ENCODE measurements around the gene MRPS27. TPM values are rescaled to one million over a fixed set of nuclear protein-coding genes. Genes with fewer than 3 reads are reported as not detected.

The MRPS27 gene
- total RNA-seq, 4 donors from 2014 or later, result 45.9 to 214 (median 68.6) TPM

- no peaks in the 10 kb centered on the region for H3K4me1 ChIP-seq
- intact Hi-C loops (cut with DNase I; ENCODE audit: low total_unique reads), result no loop called here
These were observed 64.8 kb downstream of the MRPS27 start for GRCh38 chr5:72255237-72255636.

DNA sequence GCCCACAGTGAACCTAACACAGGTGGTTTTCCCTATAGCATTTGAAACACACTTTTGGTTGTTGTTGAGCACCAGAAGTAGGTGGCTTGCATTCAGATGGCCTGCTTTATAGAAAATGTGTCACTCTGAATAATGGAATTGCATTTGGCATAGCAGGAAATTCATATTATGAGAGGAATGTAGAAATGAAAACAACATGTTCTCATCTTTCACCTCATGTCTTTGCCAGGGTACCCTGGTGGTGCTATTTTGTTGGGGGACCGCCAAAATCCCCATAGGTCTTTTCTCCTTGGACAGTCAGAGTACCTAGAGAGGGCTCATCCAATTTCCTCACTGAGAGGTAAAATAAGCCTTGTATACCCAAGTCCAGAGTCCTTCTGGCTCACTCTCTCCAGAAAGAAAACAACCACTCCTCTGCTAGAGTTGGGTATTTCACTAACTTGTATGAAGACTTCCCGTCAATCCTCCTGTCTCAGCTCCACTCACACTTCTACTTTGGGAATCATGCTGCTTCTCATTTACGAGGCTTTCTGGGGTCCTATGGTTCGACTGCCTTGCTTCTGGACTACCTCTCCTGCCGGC lies 67.4 kb downstream of the MRPS27 start:
- no peaks in the 10 kb centered on the region for H3K4me1 ChIP-seq
- H3K27me3 ChIP-seq, result no peaks in the 10 kb centered on the region
- H3K4me3 ChIP-seq, result no peak overlapping the region
- no peak overlapping the region for H3K27ac ChIP-seq
- intact Hi-C loops (cut with DNase I; ENCODE audit: low total_unique reads), result no loop called here
- no peak for TF ChIP-seq POLR2A (IDR thresholded peaks at IDR 0.05)
- TF ChIP-seq, protein P1, sequence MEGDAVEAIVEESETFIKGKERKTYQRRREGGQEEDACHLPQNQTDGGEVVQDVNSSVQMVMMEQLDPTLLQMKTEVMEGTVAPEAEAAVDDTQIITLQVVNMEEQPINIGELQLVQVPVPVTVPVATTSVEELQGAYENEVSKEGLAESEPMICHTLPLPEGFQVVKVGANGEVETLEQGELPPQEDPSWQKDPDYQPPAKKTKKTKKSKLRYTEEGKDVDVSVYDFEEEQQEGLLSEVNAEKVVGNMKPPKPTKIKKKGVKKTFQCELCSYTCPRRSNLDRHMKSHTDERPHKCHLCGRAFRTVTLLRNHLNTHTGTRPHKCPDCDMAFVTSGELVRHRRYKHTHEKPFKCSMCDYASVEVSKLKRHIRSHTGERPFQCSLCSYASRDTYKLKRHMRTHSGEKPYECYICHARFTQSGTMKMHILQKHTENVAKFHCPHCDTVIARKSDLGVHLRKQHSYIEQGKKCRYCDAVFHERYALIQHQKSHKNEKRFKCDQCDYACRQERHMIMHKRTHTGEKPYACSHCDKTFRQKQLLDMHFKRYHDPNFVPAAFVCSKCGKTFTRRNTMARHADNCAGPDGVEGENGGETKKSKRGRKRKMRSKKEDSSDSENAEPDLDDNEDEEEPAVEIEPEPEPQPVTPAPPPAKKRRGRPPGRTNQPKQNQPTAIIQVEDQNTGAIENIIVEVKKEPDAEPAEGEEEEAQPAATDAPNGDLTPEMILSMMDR (IDR thresholded peaks at IDR 0.05), result no peak
- no peak for DNase-seq
- no peaks in the 10 kb centered on the region for H3K36me3 ChIP-seq
- no peaks in the 10 kb centered on the region for H3K9me3 ChIP-seq

More at GRCh38 chr5:72255237-72255636, 64.8 kb downstream of the MRPS27 start:
- TF ChIP-seq, protein P1 (IDR thresholded peaks at IDR 0.05), result no peak
- no peak for TF ChIP-seq POLR2A (IDR thresholded peaks at IDR 0.05)
- H3K27me3 ChIP-seq, result no peaks in the 10 kb centered on the region
- DNase-seq, result no peak
- H3K4me3 ChIP-seq, result no peak overlapping the region
- no peak overlapping the region for H3K27ac ChIP-seq
- H3K36me3 ChIP-seq, result no peaks in the 10 kb centered on the region
- no peaks in the 10 kb centered on the region for H3K9me3 ChIP-seq

GRCh38 chr5:72252008-72252407 lies 68.0 kb downstream of the MRPS27 start:
- Histone ChIP-seq H3K36me3 (no peaks in the 10 kb centered on the region), H3K27ac (no peak overlapping the region), H3K9me3 (no peaks in the 10 kb centered on the region), H3K4me3 (no peak overlapping the region), H3K27me3 (no peaks in the 10 kb centered on the region), H3K4me1 (peaks cover 0 to 4% of the 10 kb centered on the region in 2 donors)
- intact Hi-C loops (cut with DNase I; ENCODE audit: low total_unique reads), result no loop called here
- no peak for TF ChIP-seq POLR2A (IDR thresholded peaks at IDR 0.05)
- TF ChIP-seq, protein P1 (IDR thresholded peaks at IDR 0.05), result no peak
- DNase-seq, result no peak

GRCh38 chr5:72251386-72251785 lies 68.7 kb downstream of the MRPS27 start:
- Histone ChIP-seq H3K4me3 (no peak overlapping the region), H3K27me3 (no peaks in the 10 kb centered on the region), H3K27ac (no peak overlapping the region), H3K4me1 (peaks cover 0 to 8% of the 10 kb centered on the region in 2 donors), H3K9me3 (no peaks in the 10 kb centered on the region), H3K36me3 (no peaks in the 10 kb centered on the region)
- TF ChIP-seq, protein P1 (IDR thresholded peaks at IDR 0.05), result no peak
- no peak for TF ChIP-seq POLR2A (IDR thresholded peaks at IDR 0.05)
- no peak for DNase-seq
- intact Hi-C loops (cut with DNase I; ENCODE audit: low total_unique reads), result no loop called here

DNA sequence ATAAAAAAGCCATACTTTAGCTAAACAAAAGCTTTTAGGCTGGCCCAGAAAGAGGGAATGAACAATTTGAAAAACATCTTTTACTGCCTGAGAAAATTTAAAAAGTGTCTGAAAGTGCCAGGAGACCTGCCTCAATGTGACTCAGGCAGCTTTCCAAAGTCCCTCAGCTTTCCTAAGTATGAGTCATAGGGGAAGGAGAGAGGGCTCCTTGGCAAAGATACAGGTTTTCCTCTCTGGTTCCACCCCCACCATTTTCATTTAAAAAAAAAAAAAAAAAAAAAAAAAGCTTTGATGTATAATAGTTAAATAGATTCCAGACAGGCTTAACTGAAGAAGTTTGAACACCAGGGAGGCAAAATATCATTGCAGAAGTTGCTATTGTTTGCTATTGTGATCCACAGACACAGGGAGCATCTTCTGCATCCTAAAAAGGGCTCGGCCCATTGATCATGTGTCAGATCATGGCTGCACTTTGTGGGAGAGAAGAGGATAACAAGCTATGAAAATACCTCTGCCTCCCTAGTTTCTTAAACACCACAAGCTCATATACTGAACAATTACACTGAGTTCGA lies 71.5 kb downstream of the MRPS27 start:
- intact Hi-C loops (cut with DNase I; ENCODE audit: low total_unique reads), result no loop called here
- Histone ChIP-seq H3K4me3 (no peak overlapping the region), H3K9me3 (no peaks in the 10 kb centered on the region), H3K4me1 (peaks cover 7 to 15% of the 10 kb centered on the region in 2 donors), H3K36me3 (no peaks in the 10 kb centered on the region), H3K27me3 (no peaks in the 10 kb centered on the region), H3K27ac (peak overlapping the region; percentile 81 to 89)
- DNase-seq, result peak; percentile 44 to 79
- TF ChIP-seq, protein P1 (IDR thresholded peaks at IDR 0.05), result no peak
- no peak for TF ChIP-seq POLR2A (IDR thresholded peaks at IDR 0.05)
